GM13976 (cell line): Measurements from ENCODE around the gene POLR2J2.
"Not testable (repeated sequence)": the region's sequence is repeated elsewhere in the genome, so short reads cannot be mapped to it uniquely, and the experiment has no call there.

ENCODE experiments used
- DNase-seq: peaks from one replicate; pipeline ENCODE4 v3.0.0; 2012; ENCODE audit warnings: low spot score
- in situ Hi-C: fragments of 300-500 bp; cut with MboI; formaldehyde crosslinking; loops from one replicate; pipeline ENCODE4 v1.12.0; 2022; ENCODE audit warnings: low sequenced_read_pairs, mixed read lengths, inconsistent platforms; ENCODE audit not compliant: unreplicated experiment

POLR2J2 gene

DNA sequence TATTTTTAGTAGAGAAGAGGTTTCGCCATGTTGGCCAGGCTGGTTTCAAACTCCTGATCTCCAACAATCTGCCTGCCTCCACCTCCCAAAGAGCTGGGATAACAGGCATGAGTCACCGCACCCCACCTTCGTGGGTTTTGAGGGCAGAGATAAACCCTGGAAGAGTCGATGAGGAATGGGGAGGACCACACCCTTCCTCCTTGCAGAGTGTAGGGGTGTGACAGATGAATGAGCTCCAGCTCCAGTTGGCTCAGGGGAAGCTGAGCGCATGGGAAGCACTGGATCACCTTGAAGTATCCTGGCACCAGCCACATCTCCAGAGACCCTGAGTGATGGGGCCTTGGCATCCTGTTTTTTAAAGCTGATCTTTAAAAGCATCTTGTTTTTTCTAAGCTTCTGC lies 11.1 kb upstream of the POLR2J2 start:
- DNase-seq, in situ Hi-C loops: not testable (repeated sequence)

DNA sequence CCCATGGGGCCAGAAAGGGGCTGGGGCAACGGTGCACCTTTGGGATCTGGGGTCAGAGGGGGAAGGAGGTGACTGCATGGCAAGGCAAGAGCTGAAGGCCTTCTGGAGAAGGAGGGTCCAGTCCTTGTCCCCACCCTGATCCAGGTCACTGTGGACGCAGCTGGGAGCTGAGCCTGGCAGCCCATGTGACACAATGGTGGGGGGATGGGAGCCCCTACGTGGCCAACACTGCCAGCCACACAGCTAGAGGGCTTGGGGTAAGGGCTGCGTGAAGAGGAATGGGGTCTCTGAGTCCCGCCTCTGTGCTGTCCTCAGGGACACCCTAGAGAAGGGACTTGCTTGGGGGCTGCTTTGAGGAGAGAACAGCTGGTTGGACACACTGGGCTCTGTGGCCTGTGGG lies 9.3 kb upstream of the POLR2J2 start:
- in situ Hi-C loops, DNase-seq: not testable (repeated sequence)

DNA sequence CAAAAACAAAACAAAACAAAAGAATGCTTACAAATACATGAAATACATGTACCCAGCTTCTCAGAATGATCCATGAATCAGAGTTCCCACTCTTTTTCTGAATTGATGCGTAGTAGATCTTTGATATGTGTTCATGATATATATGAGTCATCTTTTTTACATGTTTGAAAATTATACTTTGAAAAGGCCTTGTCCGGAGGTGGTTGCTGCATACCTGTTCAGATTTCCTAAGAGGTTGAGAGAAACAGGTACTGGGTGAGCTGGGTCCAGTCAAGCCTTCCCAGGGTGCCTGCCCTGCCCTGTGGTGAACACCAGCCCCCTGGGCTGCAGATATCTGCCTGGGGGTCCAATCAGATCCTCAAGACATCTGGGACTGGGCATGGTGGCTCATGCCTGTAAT lies 4.1 kb upstream of the POLR2J2 start:
- DNase-seq, in situ Hi-C loops: not testable (repeated sequence)

DNA sequence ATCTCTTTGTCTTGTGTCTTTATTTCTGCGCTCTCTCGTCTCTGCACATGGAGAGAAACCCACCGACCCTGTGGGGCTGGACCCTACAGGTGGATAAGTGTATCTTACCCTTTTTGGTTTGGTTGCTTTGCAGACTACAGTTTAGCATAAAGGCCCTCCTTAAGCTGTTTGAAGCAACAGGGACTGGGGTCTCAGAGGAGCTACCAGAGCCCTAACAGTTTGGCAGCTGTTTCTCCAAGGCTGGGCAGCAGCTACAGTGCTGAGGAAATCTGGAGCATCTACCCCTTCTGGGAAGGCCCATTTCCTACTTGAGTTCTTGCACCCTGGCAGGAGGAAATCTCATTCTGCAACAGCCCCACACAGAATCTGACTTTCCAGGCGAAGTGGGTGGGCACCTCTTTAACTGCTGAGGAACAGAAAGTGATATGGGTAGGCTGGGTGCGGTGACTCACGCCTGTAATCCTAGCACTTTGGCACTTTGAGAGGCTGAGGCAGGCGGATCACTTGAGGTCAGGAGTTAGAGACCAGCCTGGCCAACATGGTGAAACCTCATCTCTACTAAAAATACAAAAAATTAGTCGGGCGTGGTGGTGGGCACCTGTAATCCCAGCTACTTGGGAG lies 2.1 kb upstream of the POLR2J2 start:
- DNase-seq, in situ Hi-C loops: not testable (repeated sequence)

DNA sequence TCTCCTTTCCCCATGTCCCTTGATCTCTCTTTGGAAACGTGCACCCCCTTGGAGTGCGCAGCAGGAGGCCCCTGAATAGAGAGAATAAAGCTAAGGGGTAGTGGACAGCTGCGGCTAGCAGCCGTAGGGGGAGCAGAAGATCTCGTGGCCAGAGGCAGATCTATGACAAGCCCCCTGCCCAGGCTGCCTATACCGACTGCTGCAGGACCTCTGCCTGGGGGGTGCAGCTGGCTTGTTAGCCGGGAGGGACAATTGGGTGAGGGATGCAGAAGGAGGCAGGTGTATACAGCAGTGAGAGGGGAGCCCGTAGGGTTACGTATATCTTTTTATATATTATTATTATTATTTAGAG lies 469 bp upstream of the POLR2J2 start:
- in situ Hi-C loops, DNase-seq: not testable (repeated sequence)

DNA sequence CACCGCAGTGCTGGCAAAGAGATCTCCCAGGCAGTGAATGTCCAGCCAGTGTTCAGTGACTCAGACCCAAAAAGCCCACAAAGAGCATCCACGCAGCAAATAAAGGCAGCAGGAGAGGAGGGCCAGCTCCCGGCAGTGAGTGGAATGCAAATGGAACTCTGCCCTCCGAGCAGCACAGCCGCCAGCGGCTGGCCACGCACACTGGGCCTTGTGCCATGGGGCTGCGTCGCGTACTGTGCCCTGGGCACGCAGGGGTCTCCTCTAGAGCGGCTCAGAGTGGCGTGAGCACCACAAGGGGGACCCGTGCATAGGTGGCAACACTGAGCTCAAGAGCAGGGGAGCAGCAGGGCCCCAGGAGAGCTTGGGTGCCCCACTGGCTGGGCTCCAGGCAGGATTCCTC lies 3.9 kb downstream of the POLR2J2 start:
- in situ Hi-C loops, DNase-seq: not testable (repeated sequence)

DNA sequence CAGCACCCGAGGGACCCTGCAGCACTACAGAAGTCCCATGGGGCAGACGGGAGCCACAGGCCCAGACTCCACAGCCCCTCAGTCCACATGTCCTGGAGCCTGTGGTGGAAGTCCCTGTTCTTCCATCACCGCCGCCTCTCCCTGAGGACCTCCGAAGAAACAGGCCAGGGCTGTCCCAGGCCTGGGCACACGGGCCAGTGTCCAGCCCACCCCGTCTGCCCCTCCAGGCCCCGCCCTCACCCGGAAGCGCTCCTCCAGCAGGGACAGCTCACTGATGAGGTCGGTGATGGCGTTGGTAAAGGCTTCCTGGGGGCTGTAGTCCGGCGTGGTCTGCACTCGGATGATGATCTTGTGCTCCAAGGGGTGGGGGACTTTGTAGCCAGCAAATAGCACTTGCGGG lies 4.6 kb downstream of the POLR2J2 start:
- in situ Hi-C loops, DNase-seq: not testable (repeated sequence)

DNA sequence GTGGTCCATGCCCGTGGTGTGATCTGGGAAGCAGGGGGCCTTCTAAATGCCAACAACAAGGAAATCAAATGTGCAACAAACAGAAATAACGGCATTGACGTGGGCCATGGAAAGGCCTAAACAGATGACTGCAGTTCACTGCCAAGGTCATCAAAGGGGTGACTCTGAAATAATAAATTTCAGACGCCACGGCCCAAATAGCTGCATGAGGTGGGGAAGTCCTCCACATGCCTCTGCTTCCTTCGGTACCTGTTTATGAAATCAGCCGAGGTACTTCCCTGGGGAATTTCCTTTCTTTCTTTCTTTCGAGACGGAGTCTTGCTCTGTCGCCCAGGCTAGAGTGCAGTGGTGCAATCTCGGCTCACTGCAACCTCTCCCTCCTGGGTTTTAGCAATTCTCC lies 6.7 kb downstream of the POLR2J2 start:
- in situ Hi-C loops, DNase-seq: not testable (repeated sequence)

DNA sequence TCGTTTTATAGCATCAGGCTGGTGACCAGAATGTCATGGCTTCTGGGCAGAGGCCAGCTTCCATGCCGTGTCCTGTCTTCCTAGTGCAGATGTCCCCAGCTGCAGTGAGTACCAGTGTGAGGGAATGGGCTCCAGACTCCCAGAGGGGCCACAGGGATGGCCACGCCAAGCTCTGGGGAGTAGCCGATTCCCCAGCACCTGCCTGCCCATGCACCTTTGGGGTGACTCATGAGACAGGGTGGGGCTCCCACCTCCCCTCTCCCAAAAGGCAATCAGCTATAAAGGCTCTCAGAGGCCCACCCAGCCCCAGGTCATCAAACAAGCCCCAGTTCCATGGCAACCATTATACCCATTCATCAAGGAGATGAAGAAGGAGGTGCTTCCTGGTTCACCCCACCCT lies 21.5 kb downstream of the POLR2J2 start, which contains the start of gene SPDYE2B:
SPDYE2B (plus strand) TSS at position 396 of the 400 bp plus-strand sequence. CDS start 2,030 bp downstream, outside the sequence.
- in situ Hi-C loops, DNase-seq: not testable (repeated sequence)

DNA sequence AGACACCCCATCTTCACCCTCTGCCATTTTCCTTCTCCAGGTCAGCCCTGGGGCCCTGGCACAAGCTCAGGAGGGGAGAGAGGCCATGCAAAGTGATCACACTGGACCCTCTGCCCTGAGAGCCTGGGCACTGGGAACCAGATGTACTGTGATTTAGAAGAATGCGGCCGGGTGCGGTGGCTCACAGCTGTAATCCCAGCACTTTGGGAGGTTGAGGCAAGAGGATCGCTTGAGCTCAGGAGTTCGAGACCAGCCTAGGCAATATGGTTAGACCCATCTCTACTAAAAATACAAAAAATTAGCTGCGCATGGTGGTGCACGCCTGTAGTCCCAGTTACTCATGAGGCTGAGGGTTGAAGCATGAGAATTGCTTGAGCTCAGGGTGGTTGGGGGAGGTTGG lies 23.6 kb downstream of the POLR2J2 start:
- DNase-seq, in situ Hi-C loops: not testable (repeated sequence)

DNA sequence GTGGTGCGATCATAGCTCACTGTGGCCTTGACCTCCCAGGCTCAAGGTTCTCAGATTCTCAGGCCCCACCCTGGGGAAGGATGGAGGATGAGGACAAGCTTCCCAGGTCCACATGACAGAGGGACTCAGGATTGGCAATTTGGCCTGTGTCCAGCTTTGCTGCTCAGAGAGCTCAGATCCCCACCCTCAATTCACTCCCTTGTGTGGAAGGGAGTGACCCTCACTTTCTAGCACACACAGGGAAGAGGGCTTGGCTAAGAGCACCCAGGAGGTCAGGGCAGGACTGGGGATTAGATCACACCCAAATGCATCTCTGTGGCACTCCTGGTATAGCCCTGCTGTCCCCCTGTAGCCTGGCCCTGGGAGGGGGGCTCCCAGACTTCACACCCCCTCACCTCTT lies 28.1 kb downstream of the POLR2J2 start:
- DNase-seq, in situ Hi-C loops: not testable (repeated sequence)

DNA sequence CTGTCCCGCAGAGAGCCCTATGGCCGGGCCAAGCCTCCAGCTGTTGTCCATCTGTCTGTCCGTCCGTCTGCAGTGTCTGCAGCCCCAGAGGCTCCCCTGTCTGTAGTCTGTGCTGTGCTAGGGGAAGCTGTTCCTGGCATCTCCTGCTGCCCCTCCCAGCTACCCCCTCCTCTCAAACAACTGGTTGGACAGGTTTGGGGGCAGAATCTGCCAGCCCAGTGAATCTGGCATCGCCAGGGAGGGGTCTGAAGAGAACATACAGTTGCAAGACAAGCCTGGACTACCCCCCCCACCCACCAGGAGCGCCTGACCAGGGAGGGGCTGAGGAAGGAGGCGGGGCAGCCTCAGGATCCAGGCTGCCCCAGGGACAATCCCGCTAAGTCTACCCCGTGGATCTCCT lies 28.8 kb downstream of the POLR2J2 start, which contains the start of gene UPK3BL1:
UPK3BL1 (minus strand) TSS at position 101 of the 400 bp plus-strand sequence; CDS start at position 51, 50 bp downstream.
- in situ Hi-C loops, DNase-seq: not testable (repeated sequence)

DNA sequence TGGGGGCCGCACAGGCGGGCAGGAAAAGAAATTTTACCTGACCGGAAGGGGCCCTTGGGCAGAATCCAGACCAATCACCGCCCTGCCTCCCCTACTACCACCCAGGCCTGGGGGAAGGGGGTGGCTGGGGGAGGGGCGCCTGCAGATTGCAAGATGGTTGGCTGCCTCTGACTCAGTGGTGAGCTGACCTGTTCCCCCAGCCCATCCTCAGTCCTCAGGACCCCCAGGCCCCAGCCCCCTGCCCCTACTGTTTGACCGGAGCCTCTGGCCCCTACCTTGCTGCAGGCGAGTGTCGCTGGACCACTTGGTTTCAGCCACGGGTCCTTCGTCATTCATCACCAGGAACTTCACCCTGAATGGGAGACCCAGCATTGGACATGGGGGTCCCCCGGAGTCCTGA lies 32.6 kb downstream of the POLR2J2 start:
- in situ Hi-C loops, DNase-seq: not testable (repeated sequence)

DNA sequence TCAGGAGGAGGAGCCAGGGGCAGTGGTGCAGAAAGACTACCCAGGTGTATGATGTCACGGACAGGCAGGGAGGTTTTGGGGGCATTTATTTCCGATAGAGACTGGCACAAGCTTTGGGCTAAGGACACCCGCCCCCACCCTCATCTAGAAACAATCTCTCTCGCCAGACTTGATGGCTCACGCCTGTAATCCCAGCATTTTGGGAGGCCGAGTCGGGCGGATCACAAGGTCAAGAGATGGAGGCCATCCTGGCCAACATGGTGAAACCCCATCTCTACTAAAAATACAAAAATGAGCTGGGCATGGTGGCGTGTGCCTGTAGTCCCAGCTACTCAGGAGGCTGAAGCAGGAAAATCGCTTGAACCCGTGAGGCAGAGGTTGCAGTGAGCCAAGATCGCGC lies 34.5 kb downstream of the POLR2J2 start:
- DNase-seq, in situ Hi-C loops: not testable (repeated sequence)

DNA sequence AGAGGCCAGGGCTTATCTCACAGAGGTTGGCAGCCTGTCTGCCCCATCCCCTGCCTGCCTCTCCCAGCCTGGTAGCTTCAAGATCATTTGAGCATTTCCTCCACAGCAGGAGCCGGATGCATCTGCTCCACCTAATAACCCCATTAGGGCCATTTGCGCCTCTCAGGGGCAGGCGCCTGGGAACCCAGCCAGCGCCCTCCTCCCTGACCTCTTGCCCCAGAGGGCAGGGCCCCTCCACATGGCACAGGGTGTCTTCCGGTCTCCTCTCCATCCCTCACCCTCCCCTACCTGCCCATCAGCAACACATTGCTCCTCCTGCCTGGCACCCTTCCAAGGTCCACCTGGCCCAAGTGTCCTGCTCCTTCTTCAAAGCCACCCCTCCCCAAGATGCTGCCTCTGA lies 36.1 kb downstream of the POLR2J2 start:
- in situ Hi-C loops, DNase-seq: not testable (repeated sequence)

DNA sequence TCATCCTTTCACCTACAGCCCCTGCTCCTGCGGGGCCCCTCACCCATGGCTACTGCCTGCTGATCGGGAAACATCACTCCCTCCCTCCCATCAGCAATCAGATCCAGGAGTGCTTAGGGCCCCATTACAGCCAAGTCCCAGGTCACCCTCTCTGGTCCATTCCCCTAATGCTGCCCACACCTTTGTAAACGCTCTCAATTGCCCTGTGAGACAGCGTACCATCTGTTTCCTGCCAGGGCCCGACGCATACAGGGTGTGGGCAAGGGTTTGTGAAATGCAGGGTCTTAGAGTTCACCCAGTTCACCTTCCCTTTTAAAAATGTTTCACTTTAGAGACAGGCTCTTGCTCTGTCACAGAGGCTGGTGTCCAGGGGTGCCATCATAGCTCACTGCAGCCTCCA lies 37.2 kb downstream of the POLR2J2 start:
- in situ Hi-C loops, DNase-seq: not testable (repeated sequence)

DNA sequence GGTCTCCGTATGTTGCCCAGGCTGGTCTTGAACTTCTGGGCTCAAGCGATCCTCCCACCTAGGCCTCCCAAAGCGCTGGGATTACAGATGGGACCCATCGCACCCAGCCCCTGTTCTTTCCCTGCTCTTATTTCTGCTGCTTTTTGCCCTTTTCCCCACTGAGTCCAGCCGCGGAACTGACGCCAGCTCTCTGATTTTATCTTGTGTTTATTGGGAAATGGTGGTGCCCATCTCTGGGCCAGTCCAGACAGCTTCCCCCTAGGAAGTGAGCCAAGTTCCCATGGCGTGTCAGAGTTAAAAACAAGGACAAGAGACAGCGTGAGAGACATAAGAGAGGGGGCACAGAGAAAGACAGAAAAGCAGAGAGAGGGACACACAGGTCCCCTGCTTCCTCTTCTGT lies 40.8 kb downstream of the POLR2J2 start:
- in situ Hi-C loops, DNase-seq: not testable (repeated sequence)

DNA sequence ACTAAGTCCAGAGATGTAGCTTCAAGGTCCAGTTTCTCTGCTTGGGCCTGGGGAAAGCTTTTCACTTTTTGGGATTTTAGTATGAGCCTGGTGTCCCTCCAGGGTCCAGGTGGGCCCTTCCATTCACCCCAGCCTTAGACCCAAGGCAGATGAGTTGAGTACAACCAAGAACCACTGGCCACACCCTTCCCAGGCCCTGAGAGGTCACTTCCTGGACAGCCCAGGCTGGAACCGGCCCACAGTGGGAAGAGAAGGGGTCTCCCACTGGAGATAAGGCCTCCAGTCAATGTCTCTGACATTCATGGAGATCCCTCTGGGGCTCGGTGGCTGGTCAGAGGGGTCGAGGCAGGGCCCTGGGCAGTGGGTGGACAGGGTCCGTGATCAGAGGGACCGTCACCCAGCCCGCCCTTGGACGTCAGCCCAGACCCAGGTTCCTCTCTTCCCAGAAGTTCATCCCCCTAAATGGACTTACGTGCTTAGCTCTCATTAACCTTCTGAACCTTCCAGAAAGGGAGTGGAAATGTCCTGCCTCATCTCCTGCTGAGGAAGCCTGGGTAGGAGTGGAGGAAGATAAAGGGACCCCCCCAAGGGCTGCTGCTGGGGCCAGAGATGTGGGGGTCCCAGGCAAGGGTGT lies 44.1 kb downstream of the POLR2J2 start:
- DNase-seq, in situ Hi-C loops: not testable (repeated sequence)

DNA sequence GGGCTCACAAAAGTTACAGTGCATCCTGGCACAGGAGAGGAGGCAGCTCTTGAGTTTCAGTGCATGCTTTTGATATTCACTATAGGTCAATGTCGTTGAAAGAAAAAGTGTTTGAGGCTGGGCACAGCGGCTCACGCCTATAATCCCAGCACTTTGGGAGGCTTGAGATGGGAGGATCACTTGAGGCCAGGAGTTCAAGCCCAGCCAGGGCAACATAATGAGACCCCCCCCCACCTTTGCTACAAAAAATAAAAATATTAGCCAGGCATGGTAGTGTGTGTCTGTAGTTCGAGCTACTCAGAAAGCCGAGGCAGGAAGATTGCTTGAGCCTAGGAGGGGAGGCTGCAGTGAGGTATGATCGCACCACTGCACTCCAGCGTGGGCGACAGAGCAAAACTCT lies 53.3 kb downstream of the POLR2J2 start:
- DNase-seq, in situ Hi-C loops: not testable (repeated sequence)
